Thoracic aorta (tissue), 2 donors: ENCODE results near the gene FUT6. TPM values are rescaled to one million over a fixed set of nuclear protein-coding genes. Genes with fewer than 3 reads are reported as not detected.

Experiments used
- ATAC-seq: fragments of 150-250 bp; one replicate; pipeline ENCODE4 v1.8.0; 2017; ENCODE audit warnings: low read depth; ENCODE audit not compliant: insufficient number of reproducible peaks, low FRiP score
- DNase-seq: peaks from one replicate; pipeline ENCODE4 v3.0.0-alpha.2; 2020; ENCODE audit warnings: low spot score
- H3K27ac ChIP-seq, 2 donors: fragments of 200-600 bp; sonication (generic); 1 replicate in 1 of 2; 2 replicates in 1 of 2; pipeline ENCODE4 v1.5.1; 2016; ENCODE audit warnings: mild to moderate bottlenecking in 2 of 2, moderate library complexity in 2 of 2
- H3K27me3 ChIP-seq: fragments of 200-600 bp; sonication (generic); replicated peaks from 2 replicates; pipeline ENCODE4 v1.6.0; 2016; ENCODE audit warnings: mild to moderate bottlenecking; ENCODE audit not compliant: insufficient read depth
- H3K36me3 ChIP-seq: fragments of 200-600 bp; sonication (generic); one replicate; pipeline ENCODE4 v1.5.1; 2016
- H3K4me1 ChIP-seq, 2 donors: fragments of 200-600 bp; sonication (generic); 1 replicate in 1 of 2; 2 replicates in 1 of 2; pipeline versions ENCODE4 v1.5.1 to v1.6.0; 2016; ENCODE audit warnings: low read depth in 2 of 2, mild to moderate bottlenecking in 1 of 2; ENCODE audit not compliant: control insufficient read depth in 1 of 2
- H3K4me3 ChIP-seq: fragments of 200-600 bp; sonication (generic); 2 replicates; pipeline ENCODE4 v1.5.1; 2016; ENCODE audit warnings: mild to moderate bottlenecking
- H3K9me3 ChIP-seq: fragments of 200-600 bp; sonication (generic); 2 replicates; pipeline ENCODE4 v1.5.1; 2016
- CTCF ChIP-seq: fragments of 200-600 bp; sonication (generic); IDR thresholded peaks from one replicate; pipeline ENCODE4 v1.5.1; 2019; ENCODE audit warnings: antibody characterized with exemption
- total RNA-seq, 2 donors: library from RNA; depleted of rRNA; stranded (reverse); fragments of >200 nt; gene quantifications; one replicate each; pipeline versions ENCODE4 v1.1.0 to v1.2.3, GENCODE V29; 2016

The FUT6 gene
- total RNA-seq, 2 donors from 2014 or later, result not detected

- no peak overlapping the region for H3K27ac ChIP-seq
- no peaks in the 10 kb centered on the region for H3K36me3 ChIP-seq
- no peaks in the 10 kb centered on the region for H3K4me1 ChIP-seq
- no peak overlapping the region for H3K4me3 ChIP-seq
- no peaks in the 10 kb centered on the region for H3K27me3 ChIP-seq
- ATAC-seq, result no peak
- TF ChIP-seq CTCF, result no peak
- H3K9me3 ChIP-seq, result no peaks in the 10 kb centered on the region
- no peak for DNase-seq
Observed at GRCh38 chr19:5821521-5822180, 17.9 kb downstream of the FUT6 start.

GRCh38 chr19:5820785-5821184 lies 18.7 kb downstream of the FUT6 start:
- no peak for ATAC-seq
- no peak for TF ChIP-seq CTCF
- no peak for DNase-seq
- Histone ChIP-seq H3K9me3 (no peaks in the 10 kb centered on the region), H3K27ac (no peak overlapping the region), H3K36me3 (no peaks in the 10 kb centered on the region), H3K4me3 (no peak overlapping the region), H3K4me1 (no peaks in the 10 kb centered on the region), H3K27me3 (no peaks in the 10 kb centered on the region)

- H3K4me1 ChIP-seq, result no peaks in the 10 kb centered on the region
- no peaks in the 10 kb centered on the region for H3K27me3 ChIP-seq
- H3K36me3 ChIP-seq, result no peaks in the 10 kb centered on the region
- H3K27ac ChIP-seq, result no peak overlapping the region
- no peak overlapping the region for H3K4me3 ChIP-seq
- DNase-seq (no peak), ATAC-seq (no peak)
- TF ChIP-seq CTCF, result no peak
- no peaks in the 10 kb centered on the region for H3K9me3 ChIP-seq
Observed at GRCh38 chr19:5818594-5818993, 20.9 kb downstream of the FUT6 start.

- Histone ChIP-seq H3K9me3 (no peaks in the 10 kb centered on the region), H3K4me3 (no peak overlapping the region), H3K27ac (no peak overlapping the region), H3K36me3 (no peaks in the 10 kb centered on the region), H3K27me3 (no peaks in the 10 kb centered on the region), H3K4me1 (no peaks in the 10 kb centered on the region)
- TF ChIP-seq CTCF, result no peak
- ATAC-seq (no peak), DNase-seq (no peak)
Observed at GRCh38 chr19:5817218-5817617, 22.3 kb downstream of the FUT6 start.

GRCh38 chr19:5814852-5815246 lies 24.7 kb downstream of the FUT6 start:
- DNase-seq (no peak), ATAC-seq (no peak)
- H3K27ac ChIP-seq, result no peak overlapping the region
- H3K27me3 ChIP-seq, result no peaks in the 10 kb centered on the region
- no peak for TF ChIP-seq CTCF
- no peak overlapping the region for H3K4me3 ChIP-seq
- no peaks in the 10 kb centered on the region for H3K4me1 ChIP-seq
- no peaks in the 10 kb centered on the region for H3K36me3 ChIP-seq
- H3K9me3 ChIP-seq, result no peaks in the 10 kb centered on the region
